ENCODE results near the gene RUSC2.

- no peak for TF ChIP-seq CTCF (CRISPR knock-in tag; IDR thresholded peaks at IDR 0.05)
- no peak for TF ChIP-seq ARID2 (CRISPR knock-in tag; IDR thresholded peaks at IDR 0.05; ENCODE audit: borderline replicate concordance)
- TF ChIP-seq TGIF2 (CRISPR knock-in tag; IDR thresholded peaks at IDR 0.05) = no peak
- no peak for TF ChIP-seq MBD4 (IDR thresholded peaks at IDR 0.05; ENCODE audit: borderline replicate concordance, low read length)
These were observed 29.2 kb downstream of the RUSC2 start for GRCh38 chr9:35518981-35519679.
